ENCODE results near the gene ZNF557.

The ZNF557 gene

DNA sequence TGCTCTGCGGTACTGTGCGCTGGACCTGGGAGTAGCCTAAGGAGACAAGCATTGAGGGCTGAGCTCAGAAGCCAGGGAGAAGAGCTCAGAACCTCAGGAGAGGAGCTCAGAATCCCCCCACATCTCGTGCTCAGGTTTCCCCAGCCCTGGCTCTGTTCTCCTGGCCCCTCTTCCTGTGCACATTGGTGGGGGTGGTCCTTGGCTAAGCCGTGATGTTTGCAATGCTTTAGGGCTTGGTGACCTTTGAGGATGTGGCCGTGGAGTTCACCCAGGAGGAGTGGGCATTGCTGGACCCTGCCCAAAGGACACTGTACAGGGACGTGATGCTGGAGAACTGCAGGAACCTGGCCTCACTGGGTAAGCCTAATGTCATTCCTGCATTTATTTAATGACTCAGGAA lies 6.6 kb downstream of the ZNF557 start:
- no peak for DNase-seq

DNA sequence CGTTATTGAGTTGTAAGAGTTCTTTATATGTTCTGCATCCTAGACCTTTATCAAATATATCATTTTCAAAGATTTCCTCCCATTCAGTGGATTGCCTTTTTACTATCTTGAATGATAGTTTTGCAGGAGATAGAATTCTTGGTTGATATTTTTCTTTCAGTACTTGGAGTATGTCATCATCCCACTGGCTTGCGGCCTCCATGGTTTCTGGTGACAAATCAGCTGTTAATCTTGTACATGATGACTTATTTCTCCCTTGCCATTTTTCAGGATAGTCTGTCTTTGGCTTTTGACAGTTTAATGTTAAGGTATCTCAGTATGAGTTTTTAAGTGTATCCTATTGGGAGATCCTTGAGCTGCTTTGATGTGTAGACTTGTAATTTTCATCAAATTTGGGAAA lies 8.5 kb downstream of the ZNF557 start:
- no peak for DNase-seq

DNA sequence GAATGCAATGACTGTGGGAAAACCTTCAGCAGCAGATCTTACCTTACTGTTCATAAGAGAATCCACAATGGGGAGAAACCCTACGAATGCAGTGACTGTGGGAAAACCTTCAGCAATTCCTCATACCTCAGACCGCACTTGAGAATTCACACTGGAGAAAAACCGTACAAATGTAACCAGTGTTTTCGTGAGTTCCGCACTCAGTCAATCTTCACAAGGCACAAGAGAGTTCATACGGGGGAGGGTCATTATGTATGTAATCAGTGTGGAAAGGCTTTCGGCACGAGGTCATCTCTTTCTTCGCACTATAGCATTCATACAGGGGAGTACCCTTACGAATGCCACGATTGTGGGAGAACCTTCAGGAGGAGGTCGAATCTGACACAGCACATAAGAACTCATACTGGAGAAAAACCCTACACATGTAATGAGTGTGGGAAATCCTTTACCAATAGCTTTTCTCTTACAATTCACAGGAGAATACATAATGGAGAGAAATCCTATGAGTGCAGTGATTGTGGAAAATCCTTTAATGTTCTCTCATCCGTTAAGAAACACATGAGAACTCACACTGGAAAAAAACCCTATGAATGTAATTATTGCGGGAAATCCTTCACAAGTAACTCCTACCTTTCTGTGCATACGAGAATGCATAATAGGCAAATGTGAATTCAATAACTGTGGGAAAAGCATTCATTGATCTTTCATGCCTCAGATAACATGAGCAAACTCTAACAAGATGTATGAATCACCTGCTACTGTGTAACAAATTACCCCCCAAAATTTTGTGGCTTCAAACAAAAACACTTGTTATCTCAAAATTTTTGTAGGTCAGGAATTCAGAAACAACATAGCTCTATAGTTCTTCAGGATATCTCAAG lies 13.8 kb downstream of the ZNF557 start:
- DNase-seq = no peak

DNA sequence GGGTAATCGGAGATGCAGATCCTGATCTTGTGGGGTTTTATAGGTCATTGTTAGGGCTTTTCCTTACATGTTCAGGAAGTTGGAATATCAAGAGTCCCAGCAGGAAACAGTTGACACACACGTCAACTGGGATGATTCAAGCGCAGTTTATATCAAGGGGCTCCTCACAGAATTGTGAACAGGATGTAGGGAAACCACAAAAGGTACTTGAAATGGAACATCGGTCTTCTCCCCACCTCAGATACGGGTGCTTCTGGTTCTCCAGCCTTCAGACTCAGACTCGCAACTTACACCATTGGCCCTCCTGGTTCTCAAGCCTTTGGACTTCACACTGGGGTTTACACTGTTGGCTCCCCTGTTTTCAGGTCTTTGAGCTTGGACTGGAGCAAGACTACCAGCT lies 19.5 kb downstream of the ZNF557 start:
- no peak for DNase-seq

DNA sequence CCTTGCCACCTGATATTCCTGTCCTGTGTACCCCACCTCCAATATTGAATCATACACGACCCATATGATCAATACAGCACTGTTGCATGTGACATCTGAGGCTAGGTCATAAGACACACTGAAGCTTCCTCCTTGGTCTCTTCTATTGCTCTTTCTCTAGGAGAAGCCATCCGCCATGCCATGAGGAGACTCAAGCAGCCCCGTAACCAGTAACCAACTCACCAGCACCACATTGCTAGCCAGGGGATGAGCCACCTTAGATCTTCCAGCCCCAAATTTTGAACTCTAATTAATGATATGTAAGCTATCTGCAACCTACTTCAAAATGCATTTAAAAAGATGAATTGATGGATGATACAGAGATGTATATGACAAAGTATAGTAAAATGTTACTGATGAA lies 28.6 kb downstream of the ZNF557 start:
- DNase-seq = no peak

DNA sequence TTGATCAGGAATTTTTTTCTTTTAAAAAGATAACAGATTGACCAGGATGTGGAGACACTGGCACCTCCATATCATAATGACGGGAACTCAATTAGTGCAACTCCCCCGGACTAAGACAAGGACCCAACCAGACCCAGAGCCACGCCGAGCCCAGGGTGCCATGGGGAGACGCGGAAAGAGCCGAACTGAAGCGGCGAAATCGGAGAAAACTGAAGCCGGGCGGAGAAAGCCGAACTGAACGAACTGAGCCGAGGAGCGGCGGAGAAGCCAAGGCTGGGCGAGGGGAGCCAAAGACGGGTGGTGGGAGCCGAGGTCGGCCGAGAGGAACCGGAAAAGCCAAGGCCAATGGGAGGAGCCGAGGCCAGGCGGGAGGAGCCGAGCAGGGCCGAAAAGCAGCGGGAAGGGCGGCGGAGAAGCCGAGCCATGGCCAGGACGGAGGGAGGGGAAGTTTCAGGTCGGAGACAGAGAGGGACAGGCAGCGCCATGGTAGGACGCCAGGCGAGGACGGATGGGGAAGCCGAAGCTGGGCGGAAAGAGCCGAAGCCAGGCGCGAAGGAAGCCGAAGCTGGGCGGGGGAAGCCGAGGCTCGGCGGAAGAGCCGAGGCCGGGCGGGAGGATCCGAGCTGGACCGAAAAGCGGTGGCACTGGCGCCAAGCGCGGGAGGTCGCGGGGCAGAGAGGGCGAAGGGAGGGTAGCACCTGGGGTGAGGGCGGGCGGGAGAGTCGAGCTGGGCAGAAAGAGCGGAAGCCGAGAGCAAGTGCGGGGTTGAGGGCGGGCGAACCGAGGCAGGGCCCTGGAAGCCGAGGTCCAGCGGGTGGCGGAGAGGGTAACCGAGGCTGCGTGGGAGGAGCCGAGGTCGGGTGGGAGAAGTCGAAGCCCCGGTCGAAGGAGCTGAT lies 29.4 kb downstream of the ZNF557 start:
- peak; percentile 82 for DNase-seq

DNA sequence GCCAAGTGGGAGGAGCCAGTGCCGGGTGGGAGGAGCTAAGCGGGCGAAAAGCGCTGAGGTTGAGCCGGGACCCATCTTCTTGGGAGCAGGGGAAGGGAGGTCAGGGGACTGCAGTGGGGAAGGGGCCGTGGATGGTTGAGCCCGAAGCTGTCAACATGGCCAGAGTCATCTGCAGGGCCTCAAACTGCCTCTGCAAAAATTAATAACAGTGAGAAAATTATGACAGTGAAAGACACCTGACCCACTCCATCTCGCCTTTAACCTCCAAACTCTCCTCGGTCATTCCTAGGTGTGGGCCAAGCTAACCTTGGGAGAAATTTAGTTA lies 30.1 kb downstream of the ZNF557 start:
- no peak for DNase-seq

DNA sequence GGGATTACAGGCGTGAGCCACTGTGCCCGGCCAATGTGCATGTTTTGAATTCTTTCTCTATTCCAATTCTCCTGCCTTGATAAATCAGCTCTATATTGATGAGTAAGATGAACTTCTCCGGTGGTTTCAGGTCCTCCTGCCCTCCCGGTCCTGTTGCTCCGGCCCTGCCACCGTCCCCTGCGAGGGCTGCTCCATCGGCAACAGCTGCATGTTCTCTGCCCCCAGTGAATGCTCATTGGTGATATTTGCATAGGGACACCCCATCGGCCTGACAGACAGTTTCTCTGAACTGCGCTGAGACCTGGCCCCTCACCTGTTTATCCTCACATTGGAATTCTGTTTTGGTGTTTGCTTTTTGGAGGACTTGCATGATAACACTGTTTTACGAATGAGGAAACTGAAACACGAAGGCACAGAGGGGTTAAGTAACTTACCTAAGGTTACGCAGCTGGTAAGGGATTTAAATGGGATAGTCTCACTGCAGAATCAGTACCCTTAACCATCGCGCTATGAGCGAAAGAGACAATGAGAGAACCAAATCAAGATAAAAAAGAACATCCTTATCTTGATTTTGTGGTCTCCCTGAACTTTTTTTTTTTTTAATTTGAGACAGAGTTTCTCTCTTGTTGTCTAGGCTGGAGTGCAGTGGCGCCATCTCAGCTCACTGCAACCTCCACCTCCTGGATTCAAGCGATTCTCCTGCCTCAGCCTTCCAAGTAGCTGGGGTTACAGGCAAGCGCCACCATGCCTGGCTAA lies 32.2 kb downstream of the ZNF557 start:
- no peak for DNase-seq

DNA sequence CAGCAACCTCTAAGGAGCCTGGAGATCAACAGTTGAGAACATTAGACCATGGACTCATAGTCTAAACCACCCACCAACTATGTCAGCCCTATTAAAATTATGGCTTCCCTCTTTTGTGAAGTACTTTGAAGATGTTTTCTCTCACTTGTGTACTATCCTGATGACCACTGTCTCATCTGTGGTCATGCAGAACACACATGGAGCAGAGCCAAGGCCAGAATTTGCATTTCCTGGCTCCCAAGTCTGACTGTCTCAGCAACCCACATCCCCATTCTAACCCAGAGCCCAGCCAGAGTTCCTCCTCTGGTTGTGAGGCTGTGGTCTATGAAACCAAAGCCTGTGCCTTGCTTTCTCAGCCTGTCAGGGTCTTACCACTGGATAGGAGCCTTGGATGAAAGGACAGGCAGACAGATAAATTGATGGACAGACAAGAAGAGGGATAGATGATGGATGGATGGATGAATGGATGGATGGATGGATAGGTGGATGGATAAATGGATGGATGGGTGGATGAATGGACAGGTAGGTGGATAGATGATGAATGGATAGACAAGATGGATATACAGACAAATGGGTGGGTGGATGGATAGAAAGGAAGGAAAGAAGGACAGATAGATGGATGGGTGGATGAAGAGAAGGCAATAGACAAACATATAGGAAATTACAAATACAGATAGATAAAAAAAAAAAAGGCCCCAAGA lies 35.4 kb downstream of the ZNF557 start:
- DNase-seq = no peak

DNA sequence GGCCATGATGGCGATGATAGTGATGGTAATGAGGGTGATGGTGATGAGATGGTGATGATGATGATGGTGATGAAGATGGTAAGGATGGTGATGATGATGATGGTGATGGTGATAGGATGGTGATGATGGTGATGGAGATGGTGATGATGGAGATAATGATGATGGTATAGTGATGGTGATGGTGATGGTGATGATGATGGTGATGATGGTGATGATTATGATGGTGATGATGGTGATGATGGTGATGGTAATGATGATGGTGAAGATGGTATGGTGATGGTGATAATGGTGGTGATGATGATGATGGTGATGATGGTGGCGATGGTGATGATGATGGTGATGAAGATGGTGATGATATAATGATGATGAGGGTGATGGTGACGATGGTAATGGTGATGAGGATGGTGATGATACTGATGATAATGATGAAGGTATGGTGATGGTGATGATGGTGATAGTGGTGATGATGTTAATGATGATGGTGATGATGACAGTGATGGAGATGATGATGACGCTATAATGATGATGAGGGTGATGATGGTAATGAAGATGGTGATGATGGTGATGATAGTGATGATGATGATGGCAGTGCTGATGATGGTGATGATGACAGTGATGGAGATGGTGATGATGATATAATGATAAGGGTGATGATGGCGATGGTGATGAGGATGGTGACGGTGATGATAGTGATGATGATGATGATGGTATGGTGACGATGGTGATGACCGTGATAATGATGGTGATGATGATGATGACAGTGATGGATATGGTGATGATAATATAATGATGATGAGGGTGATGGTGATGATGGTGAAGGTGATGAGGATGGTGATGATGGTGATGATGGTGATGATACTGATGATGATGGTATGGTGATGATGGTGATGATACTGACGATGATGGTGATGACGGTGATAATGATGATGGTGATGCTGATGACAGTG lies 37.5 kb downstream of the ZNF557 start:
- DNase-seq = no peak

DNA sequence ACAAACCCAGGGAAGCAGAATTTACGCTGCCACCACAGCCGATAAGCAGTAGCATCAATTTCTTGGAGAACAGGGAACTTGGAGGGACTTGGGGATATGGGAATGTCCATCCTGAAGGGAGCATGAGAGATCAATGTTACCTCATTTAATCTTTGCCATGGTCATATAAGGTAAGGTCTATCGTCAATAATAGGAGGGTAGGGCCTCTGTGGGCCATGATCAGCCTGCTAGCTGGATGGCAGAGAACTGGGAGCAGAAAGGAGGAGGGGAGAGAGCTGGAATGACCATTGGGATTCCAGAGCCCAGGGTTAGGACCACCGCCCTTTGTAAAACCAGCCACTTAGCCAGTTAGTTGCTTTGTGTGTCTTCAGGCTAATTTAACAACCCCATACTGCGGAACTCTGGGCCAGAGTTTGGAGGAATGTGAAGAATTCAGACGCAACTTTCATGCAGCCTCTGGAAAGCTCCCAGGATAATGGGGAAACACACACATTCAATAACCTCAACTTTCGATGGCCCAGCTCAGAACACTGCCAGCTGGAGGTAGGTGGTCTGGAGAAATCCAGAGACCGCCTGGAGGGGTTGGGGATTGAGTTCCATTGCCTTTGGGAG lies 40.3 kb downstream of the ZNF557 start:
- DNase-seq = no peak

DNA sequence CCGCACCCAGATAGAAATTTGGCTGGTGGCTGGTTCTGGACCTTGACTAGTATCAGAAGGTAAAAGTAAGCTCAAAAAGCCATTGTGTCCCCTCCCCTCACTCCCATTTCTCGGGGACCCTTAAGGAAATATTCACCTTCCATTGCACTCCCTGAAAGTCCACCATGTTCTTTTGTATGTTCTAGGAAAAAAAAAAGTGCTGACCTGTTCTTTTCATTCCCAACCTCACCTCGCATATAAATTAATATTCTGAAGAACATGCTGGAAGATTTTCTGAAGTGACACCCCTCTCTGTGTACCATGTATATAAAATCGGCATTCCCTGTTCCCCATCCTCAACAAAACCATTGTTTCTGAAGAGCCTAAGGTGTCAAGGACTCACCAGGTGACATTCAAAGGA lies 43.2 kb downstream of the ZNF557 start:
- DNase-seq = no peak

DNA sequence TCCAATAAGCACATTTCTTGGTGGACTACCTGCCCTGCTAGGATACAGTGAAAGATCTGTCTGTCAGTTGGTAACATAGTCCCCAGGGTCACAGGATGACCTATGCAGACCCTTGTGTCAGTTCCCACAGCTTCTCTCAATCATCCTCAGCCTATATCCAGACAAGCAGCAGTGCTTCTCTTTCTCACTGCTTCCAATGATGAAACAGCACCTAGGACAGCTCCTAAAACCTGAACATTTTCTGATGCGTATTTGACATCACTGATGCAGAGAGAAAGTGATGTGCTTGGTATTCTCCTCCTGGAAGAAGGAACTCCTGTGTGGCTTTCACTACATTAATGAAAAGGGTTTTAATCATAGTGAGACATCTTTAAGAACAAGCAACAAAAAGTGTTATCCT lies 43.7 kb downstream of the ZNF557 start:
- DNase-seq = no peak

DNA sequence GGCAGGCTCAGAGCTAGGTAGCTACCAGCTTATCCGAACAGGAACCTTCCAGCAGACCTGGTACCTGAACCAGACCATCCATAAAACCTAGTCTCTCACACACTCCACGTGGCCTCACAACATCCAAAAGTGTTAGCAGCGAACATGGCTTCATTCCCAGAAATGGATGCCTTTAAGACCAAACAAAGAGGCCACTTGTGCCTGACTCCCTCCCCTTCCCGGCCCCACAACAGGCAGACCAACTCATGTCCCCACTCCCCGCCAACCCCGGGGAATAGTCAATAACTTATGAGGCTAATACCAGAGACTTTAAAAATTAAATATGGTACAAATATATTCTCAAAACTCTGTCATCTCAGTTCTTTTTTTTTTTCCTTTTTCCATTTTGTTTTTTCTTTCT lies 46.2 kb downstream of the ZNF557 start:
- DNase-seq = no peak

DNA sequence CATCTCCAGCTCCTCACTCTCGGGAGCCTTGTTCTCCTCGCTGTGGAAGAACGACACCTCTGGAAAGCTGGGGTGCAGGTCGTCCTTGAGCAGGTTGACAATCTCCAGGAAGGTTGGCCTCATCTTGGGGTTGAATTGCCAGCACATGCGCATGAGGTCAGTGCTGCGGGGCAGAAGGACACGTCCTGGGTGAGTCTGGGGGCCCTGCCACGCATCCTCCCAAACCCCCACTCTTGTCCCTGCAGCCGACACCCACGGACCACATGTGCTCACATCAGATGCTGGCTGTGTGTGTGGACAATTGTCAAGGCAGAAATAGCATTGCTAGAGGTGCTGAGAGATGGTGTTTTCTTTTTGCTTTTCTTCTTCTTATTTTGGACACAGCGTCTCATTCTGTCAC lies 47.7 kb downstream of the ZNF557 start:
- no peak for DNase-seq

DNA sequence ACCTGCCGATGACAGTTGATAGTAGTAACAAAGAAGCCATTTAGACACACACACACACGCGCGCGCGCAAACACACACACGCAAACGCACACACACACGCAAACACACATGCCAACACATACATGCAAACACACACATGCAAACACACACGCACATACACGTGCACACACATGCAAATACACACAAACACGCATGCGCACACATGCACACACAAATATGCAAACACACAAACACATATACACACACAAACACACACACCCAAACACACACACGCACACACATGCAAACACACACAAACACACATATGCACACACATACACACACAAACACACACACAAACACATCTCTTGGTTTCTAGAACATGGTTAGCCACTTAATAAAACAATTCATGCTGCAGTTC lies 50.1 kb downstream of the ZNF557 start:
- DNase-seq = no peak

DNA sequence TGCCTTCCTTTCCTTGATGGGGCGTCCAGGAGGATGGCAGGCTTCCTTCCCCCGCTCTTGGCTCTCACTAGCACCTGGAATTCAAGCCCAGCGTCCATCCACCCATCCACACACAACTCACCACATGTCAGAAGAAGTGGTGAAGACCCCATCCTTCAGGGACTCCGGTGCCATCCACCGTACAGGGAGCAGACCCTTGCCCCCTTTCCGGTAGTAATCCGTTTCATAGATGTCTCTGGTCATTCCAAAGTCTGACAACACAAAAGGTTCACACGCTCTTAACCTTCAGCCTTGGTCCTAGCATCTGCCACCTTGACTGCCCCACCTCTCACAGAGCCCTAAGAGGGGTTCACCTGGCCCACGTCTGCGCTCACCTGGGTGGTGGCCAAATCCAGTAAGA lies 51.0 kb downstream of the ZNF557 start:
- DNase-seq = no peak

DNA sequence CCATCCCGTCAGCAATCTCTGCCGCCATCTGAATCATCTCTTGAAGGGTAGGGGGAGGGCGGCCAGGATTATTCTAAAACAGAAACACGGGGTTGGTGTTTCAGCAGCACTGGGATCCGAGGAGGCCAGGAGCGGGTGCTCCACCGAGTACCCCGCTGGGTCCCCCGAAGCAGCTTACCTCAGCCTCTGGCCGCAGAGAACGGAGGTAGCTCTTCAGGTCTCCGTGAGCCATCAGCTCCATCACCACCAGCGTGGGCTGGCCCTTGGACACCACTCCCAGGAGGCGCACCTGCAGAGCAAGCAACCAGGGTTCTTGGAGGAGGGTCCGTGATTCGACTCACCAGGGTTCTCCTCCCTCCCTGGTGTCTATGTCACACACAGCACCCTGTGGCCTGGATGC lies 53.2 kb downstream of the ZNF557 start:
- DNase-seq = no peak

DNA sequence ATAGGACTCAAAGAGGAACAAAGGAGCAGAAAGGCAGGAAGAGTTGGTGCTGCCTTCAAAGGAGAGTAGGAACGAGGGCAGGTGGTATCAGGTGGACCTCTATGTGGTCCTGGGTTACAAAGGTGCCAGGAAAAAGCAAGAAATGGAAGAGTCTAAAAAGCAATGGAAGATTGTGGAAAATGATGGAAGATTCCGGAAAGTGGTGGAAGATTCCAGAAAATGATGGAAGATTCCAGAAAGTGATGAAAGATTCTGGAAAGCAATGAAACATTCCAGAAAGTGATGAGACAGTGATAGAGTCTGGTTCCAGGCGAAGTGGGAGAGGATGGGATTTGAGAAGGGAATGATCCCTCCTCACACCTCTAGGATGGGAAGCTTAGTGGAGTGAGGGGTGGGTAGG lies 55.3 kb downstream of the ZNF557 start:
- DNase-seq = no peak

DNA sequence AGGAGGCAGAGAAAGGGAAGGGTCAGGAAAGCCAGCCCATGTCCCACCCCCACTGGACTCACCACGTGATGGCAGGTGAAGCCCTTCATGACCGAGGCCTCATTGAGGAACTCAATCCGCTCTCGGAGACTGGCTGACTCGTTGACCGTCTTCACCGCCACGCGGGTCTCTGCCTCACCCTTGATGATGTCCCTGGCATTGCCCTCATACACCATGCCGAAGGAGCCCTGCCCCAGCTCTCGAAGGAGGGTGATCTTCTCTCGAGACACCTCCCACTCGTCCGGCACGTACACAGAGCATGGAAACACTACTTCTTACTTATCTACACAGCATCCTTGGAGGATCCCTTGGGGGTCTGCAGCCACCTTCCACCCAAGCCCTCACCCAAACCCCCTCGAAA lies 55.7 kb downstream of the ZNF557 start:
- DNase-seq = no peak

DNA sequence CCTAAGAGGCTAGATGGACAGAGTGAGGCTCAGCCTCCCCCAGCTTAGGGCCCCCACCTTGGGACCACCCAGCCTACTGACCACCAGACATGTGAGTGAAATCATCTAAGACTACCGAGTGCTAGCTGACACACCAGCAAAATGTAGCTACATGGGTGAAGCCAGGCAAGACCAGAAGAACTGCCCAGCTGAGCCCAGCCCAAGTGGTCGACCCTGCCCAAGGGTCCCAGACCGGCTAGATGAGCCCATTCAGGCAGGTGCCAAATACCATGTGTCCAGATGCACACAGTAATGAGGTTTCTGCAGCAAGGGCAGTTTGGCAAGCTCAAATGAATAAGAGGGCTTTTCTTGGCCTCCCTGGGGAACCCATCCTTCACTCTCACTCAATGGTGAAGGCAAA lies 56.6 kb downstream of the ZNF557 start:
- DNase-seq = no peak
